Esophagus squamous epithelium (tissue), 4 donors: ENCODE results near the gene LBHD1.

Experiments
- POLR2A ChIP-seq, 4 donors: fragments of 450-650 bp; IDR thresholded peaks; one replicate each; pipeline ENCODE4 v1.6.1; 2017; ENCODE audit warnings: antibody characterized with exemption in 4 of 4, mild to moderate bottlenecking in 4 of 4, moderate library complexity in 3 of 4
- TF ChIP-seq, protein P1 (sequence below), 6 experiments: fragments of 450-650 bp in 4 of 6; fragments of 200-600 bp in 2 of 6; sonication (generic) in 2 of 6; IDR thresholded peaks; one replicate each; pipeline ENCODE4 v1.5.1; 2016 to 2019; ENCODE audit warnings: antibody characterized with exemption in 6 of 6, mild to moderate bottlenecking in 4 of 6, moderate library complexity in 4 of 6

DNA sequence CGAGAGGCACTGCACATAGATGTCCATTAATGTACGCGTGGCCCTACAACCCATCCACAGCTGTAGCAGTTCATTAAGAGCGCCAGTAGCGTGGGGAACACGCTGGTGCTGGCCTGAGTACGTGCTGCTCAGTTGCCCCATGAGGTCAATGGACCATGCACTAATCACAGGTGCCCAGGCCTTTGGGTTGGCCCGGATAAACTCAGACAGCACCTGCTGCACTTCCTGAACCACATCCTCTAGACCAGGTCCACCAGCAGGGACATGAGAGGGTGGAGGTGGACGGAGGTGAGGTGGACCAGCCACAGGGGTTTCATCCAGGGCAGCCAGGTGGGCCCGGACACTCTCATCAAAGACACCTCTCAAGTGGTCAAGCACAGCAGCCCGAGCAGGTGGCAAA lies 22.6 kb downstream of the LBHD1 start:
- TF ChIP-seq, protein P1, sequence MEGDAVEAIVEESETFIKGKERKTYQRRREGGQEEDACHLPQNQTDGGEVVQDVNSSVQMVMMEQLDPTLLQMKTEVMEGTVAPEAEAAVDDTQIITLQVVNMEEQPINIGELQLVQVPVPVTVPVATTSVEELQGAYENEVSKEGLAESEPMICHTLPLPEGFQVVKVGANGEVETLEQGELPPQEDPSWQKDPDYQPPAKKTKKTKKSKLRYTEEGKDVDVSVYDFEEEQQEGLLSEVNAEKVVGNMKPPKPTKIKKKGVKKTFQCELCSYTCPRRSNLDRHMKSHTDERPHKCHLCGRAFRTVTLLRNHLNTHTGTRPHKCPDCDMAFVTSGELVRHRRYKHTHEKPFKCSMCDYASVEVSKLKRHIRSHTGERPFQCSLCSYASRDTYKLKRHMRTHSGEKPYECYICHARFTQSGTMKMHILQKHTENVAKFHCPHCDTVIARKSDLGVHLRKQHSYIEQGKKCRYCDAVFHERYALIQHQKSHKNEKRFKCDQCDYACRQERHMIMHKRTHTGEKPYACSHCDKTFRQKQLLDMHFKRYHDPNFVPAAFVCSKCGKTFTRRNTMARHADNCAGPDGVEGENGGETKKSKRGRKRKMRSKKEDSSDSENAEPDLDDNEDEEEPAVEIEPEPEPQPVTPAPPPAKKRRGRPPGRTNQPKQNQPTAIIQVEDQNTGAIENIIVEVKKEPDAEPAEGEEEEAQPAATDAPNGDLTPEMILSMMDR (IDR thresholded peaks at IDR 0.05) = no peak
- no peak for TF ChIP-seq POLR2A (IDR thresholded peaks at IDR 0.05)
